HL-60 (cell line): ENCODE results near the gene TFE3.

Experiments used
- DNase-seq, 2 experiments: peaks; one replicate each; pipeline ENCODE4 v3.0.0-alpha.2; 2010 to 2020; ENCODE audit warnings: low read depth in 1 of 2, low spot score in 1 of 2
- H3K27ac ChIP-seq: fragments of 250-450 bp; sonication (Bioruptor Pico); replicated peaks from 2 replicates; pipeline ENCODE4 v1.5.1; 2020; ENCODE audit warnings: mild to moderate bottlenecking, moderate library complexity
- H3K27me3 ChIP-seq: fragments of 250-450 bp; sonication (Bioruptor Pico); 2 replicates; pipeline ENCODE4 v1.5.1; 2021; ENCODE audit warnings: mild to moderate bottlenecking, moderate library complexity; ENCODE audit not compliant: insufficient read depth, poor library complexity, severe bottlenecking
- H3K4me3 ChIP-seq: replicated peaks from 2 replicates; pipeline ENCODE4 v1.5.1; 2011; ENCODE audit warnings: mild to moderate bottlenecking, control low read depth, low read length; ENCODE audit not compliant: insufficient read depth
- GABPA ChIP-seq: IDR thresholded peaks from 2 replicates; pipeline ENCODE4 v1.6.1; 2012; ENCODE audit warnings: low read depth
- POLR2AphosphoS5 ChIP-seq: IDR thresholded peaks from 2 replicates; pipeline ENCODE4 v1.6.1; 2012; ENCODE audit warnings: low read depth
- SPI1 ChIP-seq: IDR thresholded peaks from 2 replicates; pipeline ENCODE4 v1.6.1; 2012; ENCODE audit warnings: low read depth, mild to moderate bottlenecking, borderline replicate concordance
- TF ChIP-seq, protein P1 (sequence below): IDR thresholded peaks from one replicate; pipeline ENCODE4 v1.5.1; 2011; ENCODE audit warnings: low read length, control low read depth, inconsistent platforms; ENCODE audit not compliant: insufficient read depth
- TF ChIP-seq, protein P2 (sequence below): IDR thresholded peaks from 2 replicates; pipeline ENCODE4 v1.6.1; 2012; ENCODE audit warnings: low read depth; ENCODE audit not compliant: insufficient replicate concordance

Gene TFE3

DNA sequence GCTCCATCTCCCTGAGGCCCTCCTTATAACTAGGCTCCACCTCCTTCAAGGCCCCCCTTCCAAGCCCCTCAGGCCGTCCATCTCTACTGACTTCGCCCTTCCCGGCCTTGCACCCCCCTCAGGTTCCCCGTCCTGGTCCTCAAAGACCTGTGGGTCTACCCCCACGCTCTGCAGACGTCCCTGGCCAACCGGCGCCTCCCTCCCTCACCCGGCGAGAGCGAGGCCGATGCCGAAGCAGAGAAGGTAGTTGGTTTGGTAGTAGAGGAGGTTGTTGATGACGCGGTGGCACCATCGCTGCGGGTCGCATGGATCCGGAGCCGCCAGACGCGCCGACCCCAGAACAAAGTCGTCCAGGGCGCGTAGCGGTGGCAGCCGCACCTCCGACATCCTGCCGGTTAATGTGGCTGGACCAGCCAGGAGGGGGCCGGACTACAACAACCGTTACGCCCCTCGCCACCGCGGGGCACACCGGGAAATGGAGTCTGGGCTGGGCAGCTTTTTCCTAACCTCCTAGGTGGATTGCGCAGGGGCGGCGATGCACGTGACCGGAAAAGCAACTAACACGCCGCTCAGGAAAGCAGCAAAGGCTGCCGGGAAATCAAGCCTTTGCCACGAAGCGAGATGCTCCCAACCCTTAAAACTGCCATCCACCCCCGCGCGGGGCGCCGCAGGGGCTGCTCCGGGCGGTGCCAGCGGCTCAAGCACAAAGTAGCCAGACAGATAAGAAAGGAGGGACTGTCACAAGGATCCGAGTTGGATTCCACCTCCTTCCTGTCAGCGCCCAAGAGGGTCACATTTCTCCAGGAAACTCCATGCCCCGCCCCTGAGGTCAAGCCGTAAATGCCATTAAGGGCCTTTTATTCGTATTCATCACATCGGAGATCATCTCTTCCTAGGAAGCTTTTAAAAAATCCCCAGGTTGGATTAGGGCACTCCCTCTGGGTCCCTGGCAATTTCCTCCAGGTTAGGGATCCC lies 30.7 kb upstream of the TFE3 start, which contains the start of gene PRAF2:
TSS of gene PRAF2 (minus strand) at position 402 of the 975 bp plus-strand sequence. CDS start at position 387, 15 bp downstream.
- Histone ChIP-seq H3K4me3 (peak within 1 kb of the TSS; percentile 53), H3K27ac (peak within 1 kb of the TSS; percentile 39), H3K27me3 (no peaks in the 10 kb centered on the region)
- TF ChIP-seq, protein P1, sequence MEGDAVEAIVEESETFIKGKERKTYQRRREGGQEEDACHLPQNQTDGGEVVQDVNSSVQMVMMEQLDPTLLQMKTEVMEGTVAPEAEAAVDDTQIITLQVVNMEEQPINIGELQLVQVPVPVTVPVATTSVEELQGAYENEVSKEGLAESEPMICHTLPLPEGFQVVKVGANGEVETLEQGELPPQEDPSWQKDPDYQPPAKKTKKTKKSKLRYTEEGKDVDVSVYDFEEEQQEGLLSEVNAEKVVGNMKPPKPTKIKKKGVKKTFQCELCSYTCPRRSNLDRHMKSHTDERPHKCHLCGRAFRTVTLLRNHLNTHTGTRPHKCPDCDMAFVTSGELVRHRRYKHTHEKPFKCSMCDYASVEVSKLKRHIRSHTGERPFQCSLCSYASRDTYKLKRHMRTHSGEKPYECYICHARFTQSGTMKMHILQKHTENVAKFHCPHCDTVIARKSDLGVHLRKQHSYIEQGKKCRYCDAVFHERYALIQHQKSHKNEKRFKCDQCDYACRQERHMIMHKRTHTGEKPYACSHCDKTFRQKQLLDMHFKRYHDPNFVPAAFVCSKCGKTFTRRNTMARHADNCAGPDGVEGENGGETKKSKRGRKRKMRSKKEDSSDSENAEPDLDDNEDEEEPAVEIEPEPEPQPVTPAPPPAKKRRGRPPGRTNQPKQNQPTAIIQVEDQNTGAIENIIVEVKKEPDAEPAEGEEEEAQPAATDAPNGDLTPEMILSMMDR, result no peak
- TF ChIP-seq GABPA, result peak; percentile 39; the same call in 1 of the 2 replicates
- TF ChIP-seq POLR2AphosphoS5, result peak; percentile 61; the same call in 1 of the 2 replicates
- TF ChIP-seq, protein P2, sequence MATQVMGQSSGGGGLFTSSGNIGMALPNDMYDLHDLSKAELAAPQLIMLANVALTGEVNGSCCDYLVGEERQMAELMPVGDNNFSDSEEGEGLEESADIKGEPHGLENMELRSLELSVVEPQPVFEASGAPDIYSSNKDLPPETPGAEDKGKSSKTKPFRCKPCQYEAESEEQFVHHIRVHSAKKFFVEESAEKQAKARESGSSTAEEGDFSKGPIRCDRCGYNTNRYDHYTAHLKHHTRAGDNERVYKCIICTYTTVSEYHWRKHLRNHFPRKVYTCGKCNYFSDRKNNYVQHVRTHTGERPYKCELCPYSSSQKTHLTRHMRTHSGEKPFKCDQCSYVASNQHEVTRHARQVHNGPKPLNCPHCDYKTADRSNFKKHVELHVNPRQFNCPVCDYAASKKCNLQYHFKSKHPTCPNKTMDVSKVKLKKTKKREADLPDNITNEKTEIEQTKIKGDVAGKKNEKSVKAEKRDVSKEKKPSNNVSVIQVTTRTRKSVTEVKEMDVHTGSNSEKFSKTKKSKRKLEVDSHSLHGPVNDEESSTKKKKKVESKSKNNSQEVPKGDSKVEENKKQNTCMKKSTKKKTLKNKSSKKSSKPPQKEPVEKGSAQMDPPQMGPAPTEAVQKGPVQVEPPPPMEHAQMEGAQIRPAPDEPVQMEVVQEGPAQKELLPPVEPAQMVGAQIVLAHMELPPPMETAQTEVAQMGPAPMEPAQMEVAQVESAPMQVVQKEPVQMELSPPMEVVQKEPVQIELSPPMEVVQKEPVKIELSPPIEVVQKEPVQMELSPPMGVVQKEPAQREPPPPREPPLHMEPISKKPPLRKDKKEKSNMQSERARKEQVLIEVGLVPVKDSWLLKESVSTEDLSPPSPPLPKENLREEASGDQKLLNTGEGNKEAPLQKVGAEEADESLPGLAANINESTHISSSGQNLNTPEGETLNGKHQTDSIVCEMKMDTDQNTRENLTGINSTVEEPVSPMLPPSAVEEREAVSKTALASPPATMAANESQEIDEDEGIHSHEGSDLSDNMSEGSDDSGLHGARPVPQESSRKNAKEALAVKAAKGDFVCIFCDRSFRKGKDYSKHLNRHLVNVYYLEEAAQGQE, result no peak
- peak; percentile 74 to 93 for DNase-seq

DNA sequence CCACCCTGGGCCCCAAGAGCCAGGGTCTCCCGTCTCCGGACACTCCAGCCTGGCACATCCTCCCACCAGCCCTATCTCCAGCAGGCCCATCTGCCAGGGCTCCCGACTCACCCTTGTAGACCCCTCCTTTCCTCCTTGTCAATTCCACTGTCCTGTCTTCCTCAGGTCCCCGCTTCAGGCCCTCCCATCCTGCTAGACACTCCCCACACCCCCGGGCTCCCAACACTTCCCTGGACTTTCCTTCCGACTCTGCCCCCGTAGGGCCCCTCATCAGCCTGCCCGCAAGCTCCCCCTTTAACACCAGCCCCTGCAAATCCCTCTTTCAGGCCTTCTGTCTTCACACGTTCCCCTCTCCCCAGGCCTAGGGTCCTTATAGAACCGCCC lies 29.5 kb upstream of the TFE3 start:
- no peak overlapping the region for H3K4me3 ChIP-seq

DNA sequence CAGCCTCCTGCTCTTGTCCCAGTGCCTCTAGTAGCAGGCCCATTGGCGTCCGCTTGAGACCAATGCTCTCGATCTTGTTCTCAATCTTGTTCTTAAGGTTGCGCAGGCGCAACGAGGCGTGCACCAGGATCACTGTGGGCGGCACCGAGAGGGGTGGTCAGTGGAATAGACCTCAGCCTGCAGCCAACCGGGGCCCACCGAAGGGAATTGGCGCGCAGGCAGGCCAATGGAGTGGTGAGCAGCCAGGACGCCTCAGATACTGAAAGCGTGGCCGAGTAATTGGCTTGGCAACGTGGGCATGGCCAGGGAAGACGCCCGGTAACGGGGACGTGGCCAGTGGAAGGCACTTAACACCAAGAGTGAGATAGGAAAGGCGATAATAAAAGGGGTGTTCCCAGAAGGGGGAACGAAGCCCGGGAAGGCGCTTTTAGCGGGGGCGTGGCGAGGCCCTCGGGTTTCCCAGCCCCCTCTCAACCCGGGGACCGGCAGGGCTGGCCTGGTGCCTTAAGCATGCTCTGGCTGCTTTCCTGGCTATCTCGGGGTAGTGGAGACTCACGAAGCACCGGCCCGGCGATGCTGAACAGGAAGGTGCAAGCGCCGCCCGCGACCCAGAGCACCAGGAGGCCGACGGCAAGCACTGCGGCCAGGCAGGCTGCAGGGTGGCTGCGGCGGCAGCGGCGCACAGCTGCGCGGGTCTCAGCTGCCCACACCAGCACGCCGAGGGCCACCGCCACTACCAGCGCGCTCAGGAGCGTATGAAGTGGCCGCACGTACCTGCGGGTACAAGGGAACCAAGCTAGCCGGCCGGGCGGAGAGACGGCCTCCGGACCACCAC lies 28.9 kb upstream of the TFE3 start:
- Histone ChIP-seq H3K27me3 (no peaks in the 10 kb centered on the region), H3K27ac (no peak overlapping the region), H3K4me3 (no peak overlapping the region)
- DNase-seq, result no peak
- no peak for TF ChIP-seq SPI1
- TF ChIP-seq, protein P1, result no peak
- TF ChIP-seq GABPA, result no peak
- TF ChIP-seq, protein P2, result no peak
- TF ChIP-seq POLR2AphosphoS5, result no peak

More for the DNA sequence above, 29.5 kb upstream of the TFE3 start:
- no peak overlapping the region for H3K27ac ChIP-seq
- no peak for TF ChIP-seq SPI1
- TF ChIP-seq GABPA, result no peak
- TF ChIP-seq, protein P1, result no peak
- no peak for TF ChIP-seq POLR2AphosphoS5
- TF ChIP-seq, protein P2, result no peak
- no peaks in the 10 kb centered on the region for H3K27me3 ChIP-seq
- no peak for DNase-seq
